WTC11 (cell line): ENCODE results near the gene ELANE.

Experiments used
- CTCF ChIP-seq: fragments of 200-600 bp; IDR thresholded peaks from 2 replicates; pipeline ENCODE4 v1.8.0; 2022; ENCODE audit warnings: antibody characterized with exemption
- E2F1 ChIP-seq: sonication (generic); formaldehyde crosslinking; IDR thresholded peaks from 2 replicates; pipeline ENCODE4 v1.8.0; 2022; ENCODE audit warnings: mild to moderate bottlenecking, missing genetic modification reagents
- IRF2 ChIP-seq: sonication (generic); formaldehyde crosslinking; IDR thresholded peaks from 2 replicates; pipeline ENCODE4 v1.8.0; 2022; ENCODE audit warnings: low read depth, missing genetic modification reagents, borderline replicate concordance
- USF2 ChIP-seq: sonication (generic); formaldehyde crosslinking; IDR thresholded peaks from 2 replicates; pipeline ENCODE4 v1.8.1; 2023; ENCODE audit warnings: mild to moderate bottlenecking, missing genetic modification reagents, moderate library complexity

GRCh38 chr19:852136-853013 is at the start of gene ELANE:
- TF ChIP-seq E2F1 (CRISPR knock-in tag) (no peak), CTCF (no peak), USF2 (CRISPR knock-in tag) (no peak), IRF2 (no peak)
